ENCODE data around the gene SDK1.

The SDK1 gene

DNA sequence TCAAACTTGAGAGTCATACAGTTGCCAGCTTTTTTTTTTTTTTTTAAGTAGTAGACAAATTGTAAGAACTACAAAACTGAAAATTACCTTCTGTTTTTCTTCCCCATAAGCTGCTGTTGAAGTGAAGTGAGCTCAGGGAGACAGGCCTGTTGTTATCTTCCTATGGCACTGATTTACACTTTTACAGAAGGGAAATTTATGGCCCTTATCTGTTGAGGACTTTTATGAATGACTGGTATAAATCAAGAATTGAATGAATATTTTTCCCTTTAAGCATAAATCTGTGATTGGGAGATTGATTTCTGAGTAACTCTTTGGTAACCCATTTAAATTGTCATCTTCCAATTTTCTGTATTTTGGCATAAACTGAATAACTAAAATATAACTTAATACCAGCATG is 124.0 kb downstream of the SDK1 start:
- DNase-seq: no peak

DNA sequence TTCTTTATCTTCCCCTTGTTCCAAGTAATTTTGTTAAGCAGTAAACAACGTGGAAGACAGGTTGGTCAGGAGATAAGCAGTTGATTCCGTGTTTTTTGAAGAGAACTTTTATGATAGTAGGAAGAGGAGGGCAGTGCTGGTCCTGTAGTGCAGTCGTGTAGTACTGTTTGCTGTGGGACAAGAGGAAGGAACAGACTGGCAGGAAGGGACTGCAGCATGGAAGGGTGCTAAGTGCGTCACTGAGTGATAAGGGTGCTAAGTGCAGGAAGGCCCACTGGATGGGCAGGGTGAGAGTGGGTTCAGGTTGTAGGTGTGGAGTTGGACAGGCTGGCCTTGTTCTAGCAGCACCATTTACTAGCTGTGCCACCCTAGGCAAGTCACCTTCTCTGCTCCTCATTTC is 125.0 kb downstream of the SDK1 start:
- no peak for DNase-seq

DNA sequence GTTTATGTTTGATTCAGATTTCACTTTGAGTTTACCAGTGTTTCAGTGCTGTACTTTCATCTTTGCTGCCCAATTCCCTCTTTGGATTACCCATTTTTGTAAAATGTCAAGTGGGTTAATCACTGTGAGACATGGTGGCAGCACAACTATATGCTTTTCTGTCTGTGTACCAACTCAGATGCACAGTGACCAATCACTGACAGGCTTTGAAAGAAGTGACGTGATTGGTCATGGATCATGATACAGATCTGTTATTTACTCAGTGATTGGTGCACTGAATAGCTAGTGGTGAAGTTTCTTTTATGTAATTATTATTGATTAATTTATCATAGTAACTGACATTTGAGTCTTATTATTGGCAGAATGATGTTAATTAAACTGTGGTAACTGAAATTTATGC is 126.9 kb downstream of the SDK1 start:
- DNase-seq: no peak

DNA sequence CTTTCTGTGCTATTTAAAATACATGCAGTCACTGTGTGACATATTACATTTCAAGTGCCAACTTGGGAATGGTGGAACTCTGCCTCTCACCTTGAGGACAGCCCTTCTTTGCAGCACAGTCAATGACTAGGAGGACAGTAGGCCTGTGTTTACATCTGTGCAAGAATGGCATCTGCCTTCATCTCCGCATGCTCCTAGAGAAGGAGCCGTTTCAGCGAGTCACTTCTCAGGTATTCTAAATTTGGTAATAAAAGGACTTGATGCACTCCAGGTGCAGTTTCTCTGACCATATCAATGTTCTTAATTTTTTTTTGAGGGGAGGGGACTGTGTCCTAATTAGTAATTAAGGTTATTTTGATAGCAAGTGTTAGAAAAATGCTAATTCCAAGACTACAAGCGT is 128.9 kb downstream of the SDK1 start:
- DNase-seq: no peak

DNA sequence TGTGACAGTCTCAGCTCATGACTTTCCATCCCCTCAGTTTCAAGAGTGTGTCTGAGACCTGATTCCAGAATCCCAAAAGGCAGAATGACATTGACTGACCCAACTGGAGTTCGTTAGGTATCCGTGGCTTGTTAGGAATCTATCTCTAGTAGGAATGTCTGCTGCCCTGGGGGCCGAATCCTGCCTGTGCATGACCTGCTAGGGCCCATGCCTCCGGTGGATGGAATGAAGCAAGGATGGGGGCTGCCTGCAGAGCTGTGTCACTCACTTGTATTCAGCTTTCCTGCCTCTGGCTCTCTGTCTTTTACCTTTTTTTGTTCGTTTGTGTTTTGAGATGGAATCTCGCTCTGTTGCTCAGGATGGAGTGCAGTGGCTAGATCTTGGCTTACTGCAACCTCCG is 129.5 kb downstream of the SDK1 start:
- DNase-seq: peak; percentile 55

DNA sequence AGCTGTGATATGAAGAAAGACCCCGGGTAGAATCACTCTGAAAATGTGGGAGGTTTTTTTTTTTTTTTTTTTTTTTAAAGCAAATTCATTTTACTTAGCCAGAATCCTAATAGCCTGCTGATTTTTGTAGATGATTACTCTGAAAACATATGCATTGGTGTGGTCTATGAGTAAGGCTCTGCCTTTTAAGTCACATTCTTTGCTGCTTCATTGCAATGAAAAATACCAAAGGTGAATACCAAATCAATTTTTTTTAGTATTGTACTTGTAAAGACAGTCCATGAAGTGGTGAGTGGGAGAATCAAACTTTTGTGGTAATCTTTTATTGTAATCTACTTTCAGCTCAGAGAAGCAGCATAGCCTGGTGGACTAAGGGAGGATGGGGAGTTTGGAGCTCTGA is 130.3 kb downstream of the SDK1 start:
- DNase-seq: peak; percentile 81

DNA sequence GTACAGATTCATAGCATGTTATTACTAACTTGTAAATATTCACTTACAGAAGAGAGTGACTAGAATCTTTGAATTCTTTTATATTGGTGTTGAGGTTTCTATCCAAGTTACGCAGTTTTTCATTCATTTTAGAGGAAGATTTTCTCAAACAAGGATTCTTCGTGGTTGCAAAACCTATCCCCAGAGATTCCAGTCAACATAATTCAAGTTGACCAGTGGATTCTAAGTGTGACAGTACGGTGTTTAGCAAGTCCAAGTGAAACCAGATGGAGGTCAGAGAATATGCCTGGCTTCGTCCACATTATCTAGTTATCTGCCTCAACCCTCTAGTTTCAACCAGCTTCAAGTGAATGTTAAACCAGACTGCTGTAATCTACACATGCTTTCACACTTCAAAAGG is 131.9 kb downstream of the SDK1 start:
- DNase-seq: peak; percentile 82

DNA sequence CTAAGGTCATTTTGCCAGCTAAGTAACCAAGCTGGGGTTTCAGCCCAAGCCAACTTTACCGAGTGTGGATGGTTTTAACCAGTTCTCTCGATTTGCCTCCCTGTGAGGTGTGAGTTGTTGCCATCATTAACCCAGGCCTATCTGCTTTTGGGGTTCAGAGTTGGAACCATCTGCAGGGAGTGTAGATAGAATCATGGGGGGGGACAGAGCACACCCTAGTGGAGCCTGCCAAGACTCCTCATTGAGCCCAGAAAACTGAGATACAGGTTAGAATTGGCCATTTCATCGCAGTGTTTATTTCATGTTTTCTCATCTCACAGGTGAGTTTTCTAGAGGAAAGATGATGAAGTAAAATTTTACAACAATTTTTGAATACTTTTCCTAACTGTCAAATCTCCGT is 133.6 kb downstream of the SDK1 start:
- no peak for DNase-seq

DNA sequence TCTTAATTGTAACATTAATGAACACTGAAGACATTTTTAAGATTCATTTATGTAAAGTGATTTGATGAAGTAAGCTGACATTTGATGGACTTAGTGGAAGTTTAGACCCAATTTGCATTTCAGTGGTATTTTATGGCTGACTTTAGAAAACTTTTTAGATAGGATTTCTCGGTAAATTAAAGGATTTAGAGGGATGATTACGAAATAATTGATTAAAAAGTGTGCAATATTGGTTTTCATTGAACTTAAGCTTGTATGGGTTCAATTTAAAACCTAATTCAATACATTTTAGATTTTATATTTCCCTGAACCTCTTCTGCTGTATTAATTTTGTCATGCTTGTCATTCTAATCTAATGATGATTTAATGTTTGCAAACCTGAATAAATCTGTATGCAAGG is 135.1 kb downstream of the SDK1 start:
- no peak for DNase-seq

DNA sequence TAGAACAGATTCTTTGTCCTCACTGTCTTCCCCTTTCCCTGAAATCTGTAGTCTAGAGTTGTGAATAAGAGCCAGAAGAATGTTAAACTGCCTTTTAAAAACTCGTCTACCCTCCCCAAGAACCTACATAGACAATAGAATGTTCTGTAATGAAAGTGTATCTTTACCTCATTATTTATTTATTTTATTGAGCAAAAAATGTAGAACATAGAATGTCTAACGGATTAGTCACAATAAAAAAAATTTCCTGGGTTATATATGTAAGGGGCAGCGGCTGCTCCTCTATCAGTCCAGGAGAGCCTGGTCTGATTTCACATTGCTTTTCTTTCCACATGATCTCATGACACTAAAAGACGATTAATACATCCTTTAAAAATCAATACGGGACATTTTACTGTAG is 135.7 kb downstream of the SDK1 start:
- DNase-seq: peak; percentile 93

DNA sequence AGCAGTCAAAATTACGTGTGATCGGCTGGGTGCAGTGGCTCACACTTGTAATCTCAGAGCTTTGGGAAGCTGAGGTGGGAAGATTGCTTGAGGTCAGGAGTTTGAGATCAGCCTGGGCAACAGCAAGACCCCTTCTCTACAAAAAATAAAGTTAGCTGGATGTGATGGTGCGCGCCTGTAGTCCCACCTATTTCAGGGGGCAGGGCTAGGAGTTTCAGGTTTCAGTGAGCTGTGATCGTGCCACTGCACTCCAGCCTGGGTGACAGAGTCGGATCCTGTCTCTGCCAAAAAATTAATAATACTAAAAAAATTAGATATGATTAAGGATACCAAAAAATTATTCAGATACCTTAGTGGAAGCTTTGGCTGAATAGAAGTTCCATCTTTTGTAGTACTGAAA is 136.4 kb downstream of the SDK1 start:
- DNase-seq: no peak

DNA sequence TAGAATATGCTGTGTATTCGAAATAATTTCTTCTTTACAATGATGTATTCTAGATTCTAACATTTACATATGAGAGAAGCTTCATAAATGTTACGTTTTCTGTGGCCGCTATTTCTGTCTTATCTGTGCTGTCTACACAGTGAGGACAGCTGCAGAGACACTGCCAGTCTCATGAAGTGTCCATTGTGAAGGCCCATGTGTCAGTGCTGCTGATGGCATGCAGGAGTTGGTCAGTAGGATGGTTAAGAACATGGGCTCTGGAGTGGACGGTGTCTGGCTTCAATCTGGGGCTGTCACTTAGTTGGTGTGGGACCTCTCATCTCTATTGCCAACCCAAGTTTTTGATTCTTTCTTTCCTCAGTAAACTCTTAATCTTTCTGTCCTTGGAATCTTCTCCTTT is 137.3 kb downstream of the SDK1 start:
- no peak for DNase-seq

DNA sequence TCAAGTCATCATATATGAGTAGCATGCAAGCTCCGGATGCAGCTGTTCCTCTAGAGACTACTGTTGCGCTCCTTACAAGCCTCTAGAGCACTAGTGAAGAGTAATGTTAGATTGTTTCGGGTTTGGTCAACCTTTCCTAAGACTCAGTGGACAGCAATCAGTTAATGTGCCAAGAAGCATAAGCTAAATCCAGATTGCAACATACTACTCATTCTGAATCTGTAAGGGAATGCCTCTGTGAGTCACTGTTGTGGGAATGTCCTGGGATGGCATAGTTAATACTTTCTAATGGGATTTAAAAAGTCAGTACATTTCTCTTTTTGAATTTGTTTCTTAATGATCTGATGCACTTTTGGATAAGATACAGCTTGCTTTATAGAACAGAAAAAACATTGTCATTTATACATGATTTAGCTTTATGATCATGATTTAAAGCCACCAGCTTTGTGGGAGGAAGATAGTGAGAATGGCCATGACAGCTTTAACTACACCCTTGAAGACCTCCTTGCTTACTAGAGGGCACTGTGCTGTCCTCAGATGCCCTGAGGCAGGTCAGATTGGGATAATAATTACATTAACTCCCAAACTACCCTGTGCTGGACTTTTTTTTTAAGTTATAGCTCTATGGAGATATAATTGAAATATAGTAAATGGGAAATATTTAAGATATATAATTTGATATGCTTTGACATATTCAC is 138.4 kb downstream of the SDK1 start:
- peak; percentile 97 for DNase-seq

DNA sequence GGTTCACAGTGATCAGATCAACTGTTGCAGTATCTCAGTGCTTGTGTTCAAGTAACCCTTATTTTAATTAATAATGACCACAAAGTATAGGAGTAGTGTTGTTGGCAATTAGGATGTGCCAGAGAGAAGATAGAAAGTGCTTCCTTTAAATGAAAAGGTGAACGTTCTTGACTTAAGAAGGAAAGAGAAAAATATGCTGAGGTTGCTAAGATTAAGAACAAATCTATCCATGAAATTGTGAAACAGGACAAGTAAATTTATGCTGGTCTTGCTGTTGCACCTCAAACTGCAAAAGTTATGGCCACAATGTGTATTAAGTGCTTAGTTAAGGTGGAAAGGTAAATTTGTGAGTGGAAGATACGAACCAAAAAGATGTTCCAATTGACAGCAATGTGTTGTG is 139.5 kb downstream of the SDK1 start:
- DNase-seq: no peak

DNA sequence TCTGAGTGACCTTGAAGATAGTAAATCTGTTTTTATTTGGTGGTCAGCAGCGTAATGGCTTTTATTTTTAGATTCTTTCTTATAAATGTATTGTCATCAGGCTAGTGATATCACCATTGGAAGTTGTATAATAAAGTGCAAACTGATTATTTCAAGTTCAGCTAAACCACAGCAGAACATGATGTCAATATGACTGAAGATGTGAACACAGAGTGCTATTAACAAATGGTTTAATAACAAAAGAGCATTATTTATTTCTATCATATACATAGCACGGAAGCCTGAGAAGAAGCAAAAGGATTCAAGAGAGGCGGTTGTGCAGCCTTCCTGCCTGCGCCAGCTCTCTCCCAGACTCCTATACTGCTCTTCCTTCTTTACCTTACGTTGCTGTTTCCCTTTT is 142.7 kb downstream of the SDK1 start:
- no peak for DNase-seq

DNA sequence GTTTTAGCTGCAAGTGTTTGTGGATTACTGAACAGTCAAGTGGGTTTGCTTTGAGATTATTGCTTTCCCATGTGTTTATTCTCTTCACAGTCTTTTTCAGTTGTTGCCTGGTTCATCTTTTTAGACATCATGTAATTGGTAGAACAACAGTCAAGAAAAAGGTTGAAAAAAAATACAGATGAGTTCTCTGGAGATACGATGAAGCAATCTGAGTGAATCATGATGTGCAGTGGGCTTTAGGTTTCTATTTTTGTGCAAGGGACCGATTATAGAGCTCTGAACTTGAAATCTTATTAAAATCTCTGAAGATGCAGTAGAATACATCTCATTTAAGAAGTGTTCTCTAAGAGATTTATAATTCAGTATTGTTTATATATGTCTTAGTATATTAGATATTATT is 145.7 kb downstream of the SDK1 start:
- no peak for DNase-seq

DNA sequence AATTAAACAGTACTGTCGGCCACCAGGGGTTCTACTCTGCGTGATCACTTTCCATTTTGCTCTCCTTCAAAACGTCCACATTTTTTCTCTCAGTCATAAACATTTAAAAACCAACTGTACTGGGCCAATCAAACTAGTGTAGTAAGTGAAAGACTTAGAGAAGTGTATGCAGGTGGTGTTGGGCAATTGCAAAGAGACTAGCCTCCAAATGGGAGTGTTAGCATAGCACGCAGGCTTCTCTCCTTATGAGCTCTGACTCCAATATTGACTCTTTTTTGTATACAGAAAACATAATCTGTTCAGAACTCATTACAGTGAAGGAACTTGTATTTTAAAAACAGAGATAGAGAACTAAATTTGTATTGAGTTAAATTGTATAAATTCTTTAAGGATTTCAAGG is 150.6 kb downstream of the SDK1 start:
- DNase-seq: no peak

DNA sequence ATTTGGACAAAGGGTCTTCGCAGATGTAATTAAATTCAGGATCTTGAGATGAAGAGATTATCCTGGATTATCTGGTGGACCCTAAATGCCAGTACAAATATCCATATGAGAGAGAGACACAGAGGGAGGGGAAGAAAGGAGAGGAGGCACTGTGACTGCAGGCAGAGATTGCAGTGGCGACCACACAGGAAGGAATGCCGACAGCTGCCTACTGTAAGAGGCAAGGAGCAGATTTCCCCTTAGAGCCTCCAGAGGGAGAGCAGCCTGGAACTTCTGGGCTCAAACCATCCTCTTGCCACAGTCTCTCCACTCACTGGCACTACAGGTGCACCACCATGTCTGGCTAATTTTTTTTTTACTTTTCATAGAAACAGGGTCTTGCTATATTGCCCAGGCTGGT is 152.3 kb downstream of the SDK1 start:
- DNase-seq: peak; percentile 5

DNA sequence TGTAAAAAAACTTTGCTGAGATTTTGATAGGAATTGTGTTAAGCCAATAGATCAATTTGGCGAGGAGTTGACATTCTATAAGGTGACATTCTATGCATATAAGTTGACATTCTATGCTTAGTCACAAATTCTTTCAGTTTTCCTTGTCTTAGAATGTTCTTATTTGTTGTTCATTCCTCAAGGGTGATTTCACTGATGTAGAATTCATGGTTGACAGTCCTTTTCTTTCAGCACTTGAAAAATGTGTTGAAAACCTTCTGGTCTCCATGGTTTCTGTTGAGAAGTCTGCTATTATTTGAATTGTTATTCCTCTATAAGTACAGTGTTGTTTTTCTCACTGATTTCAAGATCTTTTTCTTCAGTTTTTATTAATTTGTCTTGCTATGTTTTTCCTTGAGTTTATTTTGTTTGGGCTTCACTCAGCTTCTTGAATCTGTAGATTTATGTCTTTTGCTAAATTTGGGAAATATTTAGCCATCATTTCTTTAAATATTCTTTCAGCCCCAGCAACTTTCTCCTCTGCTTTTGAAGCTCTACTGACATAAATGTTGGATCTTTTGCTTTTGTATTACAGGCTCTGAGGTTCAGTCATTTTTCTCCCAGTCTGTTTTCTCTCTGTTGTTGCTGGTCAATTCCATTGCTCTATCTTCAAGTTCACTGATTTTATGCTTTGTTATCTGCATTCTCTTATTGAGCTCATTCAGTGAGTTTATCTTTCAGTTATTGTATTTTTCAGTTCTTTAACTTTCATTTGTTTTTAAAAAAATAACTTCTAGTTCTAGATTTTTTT is 154.9 kb downstream of the SDK1 start:
- peak; percentile 59 for DNase-seq

DNA sequence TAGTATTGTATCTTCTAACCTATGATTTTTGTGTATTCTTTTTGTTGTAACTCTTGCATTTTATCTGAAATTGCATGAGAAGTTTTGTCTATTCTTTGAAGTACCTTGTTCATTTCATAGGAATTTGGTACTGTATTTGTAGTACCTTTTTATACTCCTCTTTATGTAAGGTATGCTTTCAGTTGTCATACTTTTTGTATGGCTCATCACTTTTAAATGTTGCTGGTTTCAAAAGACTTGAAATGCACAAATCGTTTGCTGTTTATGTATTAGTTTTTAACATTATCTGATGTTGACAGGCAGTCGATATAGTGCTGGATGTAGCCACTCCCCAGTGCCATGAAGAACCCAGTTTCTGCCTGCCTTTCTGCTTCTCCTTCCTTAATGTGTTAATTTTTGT is 158.1 kb downstream of the SDK1 start:
- DNase-seq: no peak

DNA sequence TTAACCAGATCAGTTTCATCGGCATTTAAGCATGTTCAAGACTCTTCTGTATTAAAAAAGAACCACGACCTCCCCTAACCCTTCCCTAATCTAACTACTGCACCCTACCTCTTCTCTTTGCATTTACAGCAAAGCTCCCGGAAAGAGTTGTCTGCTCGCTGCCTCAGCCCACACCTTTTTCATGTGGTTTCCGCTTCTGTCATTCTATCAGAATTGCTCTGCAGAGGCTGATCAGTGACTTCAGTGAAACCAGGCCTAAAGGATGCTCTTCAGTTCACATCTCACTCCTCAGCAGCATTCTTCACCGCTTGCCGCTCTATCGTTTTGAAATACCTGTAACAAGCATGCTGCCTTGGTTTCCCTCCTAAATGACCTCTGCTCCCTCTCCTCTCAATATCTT is 160.9 kb downstream of the SDK1 start:
- DNase-seq: no peak

DNA sequence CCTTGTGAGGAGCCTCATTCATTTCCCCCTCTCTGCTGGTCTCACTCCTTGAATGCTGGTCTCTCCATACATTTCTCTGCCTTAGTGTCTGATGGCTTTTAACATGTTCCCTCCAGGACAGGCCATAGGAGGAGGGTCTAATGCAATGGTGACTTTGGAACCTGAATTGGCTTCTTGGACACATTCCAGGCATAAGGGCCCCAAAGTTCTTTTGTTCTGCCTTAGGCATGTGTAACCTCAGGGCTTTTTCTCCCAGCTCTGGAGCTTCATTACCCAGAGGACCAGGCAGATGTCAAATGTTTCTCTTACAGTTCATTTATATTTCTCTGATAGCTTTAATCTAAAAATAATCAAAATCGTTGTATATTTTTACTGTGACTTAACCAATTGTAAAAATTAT is 162.6 kb downstream of the SDK1 start:
- no peak for DNase-seq

DNA sequence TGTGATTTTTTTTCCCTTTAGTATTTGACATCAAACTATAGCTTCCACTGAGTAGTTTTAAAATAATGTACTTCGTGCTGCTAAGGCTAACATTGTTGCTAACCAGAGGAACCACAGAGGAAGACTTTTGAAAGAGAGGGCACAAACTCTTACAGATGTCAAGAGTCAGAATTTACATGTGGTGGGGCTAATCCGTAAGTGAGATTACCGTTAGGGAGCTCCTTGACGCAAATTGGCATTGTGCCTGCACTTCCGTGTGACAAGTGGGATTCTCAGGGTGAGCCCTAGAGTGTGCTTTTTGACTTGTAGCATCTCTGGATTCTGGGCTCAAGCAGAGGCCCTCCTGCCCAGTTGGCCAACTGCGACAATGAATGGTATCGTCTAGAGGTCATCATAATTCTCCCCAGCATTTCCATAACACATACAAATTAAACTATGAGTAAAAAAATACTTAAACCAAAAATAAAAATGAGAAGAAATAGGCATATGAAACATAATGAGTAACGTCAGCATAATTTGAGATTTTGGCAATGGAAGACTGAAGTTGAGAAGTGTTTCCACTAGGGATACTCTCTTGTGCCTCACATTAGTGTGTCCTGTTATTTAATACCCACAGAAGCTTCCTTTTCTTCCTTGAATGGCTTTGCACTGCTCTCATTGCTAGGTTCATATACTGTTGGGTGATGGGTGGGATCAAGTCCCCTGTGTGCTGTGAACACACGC is 164.0 kb downstream of the SDK1 start:
- DNase-seq: no peak

DNA sequence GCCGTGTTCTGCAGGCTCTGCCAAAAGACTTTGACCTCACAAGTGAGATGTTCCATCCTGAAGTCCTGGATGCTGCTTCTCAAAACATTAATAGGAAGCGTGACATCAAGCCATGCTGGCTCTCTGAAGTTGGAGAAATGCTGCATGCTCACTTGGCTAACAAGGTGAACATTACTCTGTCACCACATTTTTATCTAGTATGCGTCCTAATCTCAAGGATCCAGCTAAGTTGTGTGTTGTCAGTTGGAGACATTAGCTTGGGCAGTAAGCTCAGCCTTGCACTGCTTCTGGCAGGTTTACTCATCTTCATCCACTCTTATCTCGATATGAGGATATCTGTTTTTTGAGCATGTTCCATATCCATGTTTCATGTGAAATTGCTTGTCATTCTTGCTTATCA is 165.2 kb downstream of the SDK1 start:
- no peak for DNase-seq
